Activated CD4-positive, alpha-beta T cell treated with anti-CD3 and anti-CD28 coated beads for 36 hours (primary cell): ENCODE data around the gene HIBADH. TPM values are rescaled to one million over a fixed set of nuclear protein-coding genes. Genes with fewer than 3 reads are reported as not detected.
"Not testable (repeated sequence)": the region's sequence is repeated elsewhere in the genome, so short reads cannot be mapped to it uniquely, and the experiment has no call there.

Experiments
- ATAC-seq: fragments of 200-7000 bp; cut with Tn5 transposase; one replicate; pipeline ENCODE4 v1.10.0; 2021; ENCODE audit warnings: mild to moderate bottlenecking, moderate library complexity
- CTCF ChIA-PET: fragments of 350-600 bp; sonication (Branson Sonifier 250); formaldehyde crosslinking; loops from one replicate; lab custom pipeline; 2021; ENCODE audit warnings: antibody characterized with exemption; lab: Charles Lee
- POLR2A ChIA-PET: fragments of 350-600 bp; sonication (Branson Sonifier 250); formaldehyde crosslinking; loops from one replicate; lab custom pipeline; 2021; ENCODE audit warnings: antibody characterized with exemption, inconsistent platforms; lab: Charles Lee
- DNase-seq: peaks from one replicate; pipeline ENCODE4 v3.0.0-alpha.2; 2020
- H3K27ac Mint-ChIP-seq: one replicate; pipeline ENCODE4 v1.8.0; 2021; ENCODE audit warnings: mixed read lengths
- H3K27me3 Mint-ChIP-seq: one replicate; pipeline ENCODE4 v1.8.0; 2021; ENCODE audit warnings: mixed read lengths
- H3K36me3 Mint-ChIP-seq: one replicate; pipeline ENCODE4 v1.8.0; 2021; ENCODE audit warnings: low read depth, mixed read lengths
- H3K4me1 Mint-ChIP-seq: one replicate; pipeline ENCODE4 v1.8.0; 2021; ENCODE audit warnings: mixed read lengths
- H3K4me3 Mint-ChIP-seq: one replicate; pipeline ENCODE4 v1.8.0; 2021; ENCODE audit warnings: mild to moderate bottlenecking, moderate library complexity, mixed read lengths
- H3K9me3 Mint-ChIP-seq: one replicate; pipeline ENCODE4 v1.8.0; 2021; ENCODE audit warnings: low read depth, mixed read lengths
- intact Hi-C, 2 experiments: fragments of 100-400 bp; cut with DNase I in 1 of 2; cut with micrococcal nuclease in 1 of 2; formaldehyde crosslinking; loops; one replicate each; pipeline versions ENCODE4 v1.14.2 to v1.15.1; 2022 to 2024; cut with DNase I, micrococcal nuclease
- total RNA-seq, 2 experiments: library from RNA; stranded (reverse); gene quantifications; one replicate each; pipeline ENCODE4 v1.2.3, GENCODE V29; 2021

The HIBADH gene
- total RNA-seq, 2 experiments from 2014 or later, result 20.3 to 20.5 TPM

- H3K9me3 Mint-ChIP-seq, result no peaks in the 10 kb centered on the region
- H3K27ac Mint-ChIP-seq, result no peak overlapping the region
- ATAC-seq, result no peak
- peaks cover 7% of the 10 kb centered on the region for H3K4me1 Mint-ChIP-seq
- H3K4me3 Mint-ChIP-seq, result no peak overlapping the region
- H3K36me3 Mint-ChIP-seq, result no peaks in the 10 kb centered on the region
- POLR2A ChIA-PET, result no interaction called here
- H3K27me3 Mint-ChIP-seq, result no peaks in the 10 kb centered on the region
- DNase-seq, result no peak
- CTCF ChIA-PET, result no interaction called here
- intact Hi-C loops, result loop anchor here in 1 of 2 experiments (10.0 kb wide), 1 partner anchor 414 kb away; no protein-coding TSS in a partner anchor
These were observed 17.9 kb upstream of the HIBADH start for GRCh38 chr7:27680610-27681009.

GRCh38 chr7:27678617-27679260 lies 16.1 kb upstream of the HIBADH start:
- POLR2A ChIA-PET, result no interaction called here
- H3K27me3 Mint-ChIP-seq, result no peaks in the 10 kb centered on the region
- DNase-seq (no peak), ATAC-seq (no peak)
- intact Hi-C loops, result no loop called here
- H3K27ac Mint-ChIP-seq, result no peak overlapping the region
- CTCF ChIA-PET, result interaction anchor here (0.6 kb wide), 1 partner anchor 152 kb away, joined by 5 read pairs; no protein-coding TSS in a partner anchor
- no peaks in the 10 kb centered on the region for H3K9me3 Mint-ChIP-seq
- H3K4me3 Mint-ChIP-seq, result no peak overlapping the region
- peaks cover 7% of the 10 kb centered on the region for H3K4me1 Mint-ChIP-seq
- H3K36me3 Mint-ChIP-seq, result no peaks in the 10 kb centered on the region

GRCh38 chr7:27677912-27678612 lies 15.4 kb upstream of the HIBADH start:
- Mint-ChIP-seq H3K4me1 (peaks cover 7% of the 10 kb centered on the region), H3K27me3 (no peaks in the 10 kb centered on the region), H3K36me3 (no peaks in the 10 kb centered on the region), H3K9me3 (no peaks in the 10 kb centered on the region), H3K4me3 (no peak overlapping the region), H3K27ac (no peak overlapping the region)
- POLR2A ChIA-PET, result interaction anchor here (0.6 kb wide), 1 partner anchor 1382 kb away, joined by 3 read pairs; no protein-coding TSS in a partner anchor
- intact Hi-C loops, result no loop called here
- ATAC-seq, result peak; percentile 84
- CTCF ChIA-PET, result interaction anchor here (0.6 to 0.8 kb wide), 2 partner anchors 15 to 153 kb away, joined by 4 to 5 read pairs; partner anchors contain the start of gene HIBADH
- no peak for DNase-seq

GRCh38 chr7:27674126-27674525 lies 11.4 kb upstream of the HIBADH start:
- ATAC-seq, H3K36me3 Mint-ChIP-seq, H3K27ac Mint-ChIP-seq, H3K27me3 Mint-ChIP-seq, intact Hi-C loops, H3K9me3 Mint-ChIP-seq, DNase-seq, CTCF ChIA-PET, H3K4me3 Mint-ChIP-seq, H3K4me1 Mint-ChIP-seq, POLR2A ChIA-PET: not testable (repeated sequence)

- no peaks in the 10 kb centered on the region for H3K27me3 Mint-ChIP-seq
- intact Hi-C loops, result no loop called here
These were observed 9.0 kb upstream of the HIBADH start for GRCh38 chr7:27671675-27672074.

DNA sequence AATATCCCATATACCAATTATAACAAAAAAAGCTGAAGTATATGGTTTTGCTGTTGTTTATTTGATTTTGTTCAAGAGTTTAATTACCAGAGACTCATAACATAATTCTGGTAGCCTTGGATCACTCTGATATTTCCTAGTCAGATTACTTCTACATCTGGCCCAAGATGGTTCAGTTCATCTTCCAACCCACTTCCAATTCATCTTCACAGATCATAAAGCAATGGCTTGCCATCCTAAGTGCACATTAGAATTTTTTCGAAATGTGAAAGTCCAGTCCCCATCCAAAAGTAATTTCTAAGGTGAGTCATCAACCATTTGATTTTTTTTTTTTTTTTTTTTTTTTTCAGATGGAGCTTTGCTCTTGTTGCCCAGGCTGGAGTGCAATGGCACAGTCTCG lies 8.0 kb upstream of the HIBADH start:
- intact Hi-C loops, result no loop called here
- Mint-ChIP-seq H3K4me3 (no peak overlapping the region), H3K4me1 (no peaks in the 10 kb centered on the region), H3K9me3 (no peaks in the 10 kb centered on the region), H3K27ac (no peak overlapping the region), H3K36me3 (no peaks in the 10 kb centered on the region), H3K27me3 (no peaks in the 10 kb centered on the region)
- no peak for ATAC-seq
- ChIA-PET CTCF (no interaction called here), POLR2A (no interaction called here)
- no peak for DNase-seq

More at GRCh38 chr7:27671675-27672074, 9.0 kb upstream of the HIBADH start:
- no peak overlapping the region for H3K27ac Mint-ChIP-seq
- H3K36me3 Mint-ChIP-seq, result no peaks in the 10 kb centered on the region
- ATAC-seq, result no peak
- DNase-seq, result no peak
- no peaks in the 10 kb centered on the region for H3K4me1 Mint-ChIP-seq
- no peak overlapping the region for H3K4me3 Mint-ChIP-seq
- no peaks in the 10 kb centered on the region for H3K9me3 Mint-ChIP-seq
- CTCF ChIA-PET, result no interaction called here
- POLR2A ChIA-PET, result no interaction called here

DNA sequence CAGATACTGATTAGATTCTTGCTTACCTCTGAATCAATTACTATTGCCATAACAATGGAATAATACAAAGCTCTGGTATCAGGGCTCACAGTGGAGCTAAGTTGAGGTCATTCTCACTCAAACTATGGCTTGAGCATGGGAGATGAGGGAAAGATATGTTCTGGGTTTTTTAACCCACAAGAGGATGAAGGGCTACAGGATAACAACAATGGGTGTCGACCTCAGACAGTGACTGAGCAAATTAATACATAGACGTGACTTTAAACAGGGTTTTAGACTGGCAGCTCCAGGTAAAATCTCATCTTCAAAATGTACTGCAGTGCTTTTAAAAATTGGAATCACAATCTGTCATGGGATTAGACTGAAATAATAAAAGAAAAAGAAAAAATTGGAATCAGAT lies 7.5 kb upstream of the HIBADH start:
- POLR2A ChIA-PET, result no interaction called here
- intact Hi-C loops, result no loop called here
- CTCF ChIA-PET, result no interaction called here

DNA sequence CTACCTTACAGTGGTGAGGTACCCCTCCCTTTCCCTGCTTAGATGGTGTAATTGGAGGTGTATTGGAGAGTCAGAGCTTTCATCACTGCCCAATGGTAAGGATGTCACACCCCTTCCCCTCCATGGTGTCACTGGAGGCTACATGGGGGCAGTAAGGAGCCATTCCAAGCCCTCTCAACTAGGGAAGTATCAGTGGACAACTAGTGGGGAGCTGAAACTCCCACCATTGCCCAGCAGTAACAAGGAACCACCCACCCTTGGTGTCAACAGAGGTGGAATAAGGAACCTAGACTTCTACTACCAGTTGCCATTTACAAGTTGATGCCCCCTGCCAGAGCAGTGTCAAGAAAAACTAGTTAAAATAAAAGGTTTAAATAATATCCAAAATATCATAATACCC lies 2.8 kb upstream of the HIBADH start:
- H3K4me3 Mint-ChIP-seq, result no peak overlapping the region
- no peaks in the 10 kb centered on the region for H3K36me3 Mint-ChIP-seq
- POLR2A ChIA-PET, result no interaction called here
- no peaks in the 10 kb centered on the region for H3K9me3 Mint-ChIP-seq
- H3K4me1 Mint-ChIP-seq, result peaks cover 8% of the 10 kb centered on the region
- intact Hi-C loops, result loop anchor here in 1 of 2 experiments (10.0 kb wide), 1 partner anchor 471 kb away; no protein-coding TSS in a partner anchor
- DNase-seq (no peak), ATAC-seq (no peak)
- no peaks in the 10 kb centered on the region for H3K27me3 Mint-ChIP-seq
- CTCF ChIA-PET, result interaction anchor here (1.2 kb wide), 1 partner anchor 75 kb away, joined by 5 read pairs; no protein-coding TSS in a partner anchor
- H3K27ac Mint-ChIP-seq, result no peak overlapping the region

More for the DNA sequence above, 7.5 kb upstream of the HIBADH start:
- Mint-ChIP-seq H3K4me1 (no peaks in the 10 kb centered on the region), H3K36me3 (no peaks in the 10 kb centered on the region), H3K4me3 (no peak overlapping the region), H3K27me3 (no peaks in the 10 kb centered on the region), H3K27ac (no peak overlapping the region), H3K9me3 (no peaks in the 10 kb centered on the region)
- ATAC-seq (no peak), DNase-seq (no peak)

DNA sequence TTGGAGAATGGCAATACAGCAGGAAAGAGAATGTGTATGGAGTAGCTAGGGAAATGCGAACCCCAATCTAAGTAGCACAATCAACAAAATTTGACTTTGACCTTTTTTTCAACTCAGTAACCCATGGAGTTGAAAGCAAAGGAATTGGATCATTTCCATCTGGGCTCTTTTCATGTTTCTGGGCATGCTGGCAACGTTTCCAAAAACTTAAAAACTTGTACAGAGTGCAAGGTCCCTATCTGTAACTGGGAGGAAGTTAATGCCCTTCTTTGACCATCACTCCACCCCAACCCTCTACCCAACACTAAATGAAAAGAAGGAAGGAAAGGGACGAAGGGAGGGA lies 1.3 kb upstream of the HIBADH start:
- Mint-ChIP-seq H3K36me3 (no peaks in the 10 kb centered on the region), H3K27ac (no peak overlapping the region), H3K9me3 (no peaks in the 10 kb centered on the region), H3K27me3 (no peaks in the 10 kb centered on the region), H3K4me3 (peak overlapping the region; percentile 39), H3K4me1 (peaks cover 8% of the 10 kb centered on the region)
- ChIA-PET POLR2A (no interaction called here), CTCF (no interaction called here)
- no peak for ATAC-seq
- no peak for DNase-seq
- intact Hi-C loops, result loop anchor here (1.0 to 10.0 kb wide), 7 partner anchors 76 to 1463 kb away; partner anchors contain the start of genes TAX1BP1 (in 2 of the 2), CBX3 (in 1 of the 2) and HNRNPA2B1 (in 1 of the 2)

- H3K27me3 Mint-ChIP-seq, result no peaks in the 10 kb centered on the region
- H3K9me3 Mint-ChIP-seq, result no peaks in the 10 kb centered on the region
- DNase-seq, result peak; percentile 43
- peaks cover 8% of the 10 kb centered on the region for H3K4me1 Mint-ChIP-seq
- peak overlapping the region; percentile 70 for H3K27ac Mint-ChIP-seq
- intact Hi-C loops, result loop anchor here (1.0 to 10.0 kb wide), 6 partner anchors 239 to 1461 kb away; partner anchors contain the start of genes CBX3 (in 1 of the 2) and HNRNPA2B1 (in 1 of the 2)
- H3K4me3 Mint-ChIP-seq, result peak overlapping the region; percentile 82
- ATAC-seq, result peak; percentile 2
- CTCF ChIA-PET, result interaction anchor here (1.3 kb wide), 1 partner anchor 29 kb away, joined by 3 read pairs; no protein-coding TSS in a partner anchor
- POLR2A ChIA-PET, result interaction anchor here (0.8 to 1.6 kb wide), 2 partner anchors 77 to 79 kb away, joined by 3 to 13 read pairs; no protein-coding TSS in a partner anchor
- no peaks in the 10 kb centered on the region for H3K36me3 Mint-ChIP-seq
These were observed 733 bp downstream of the HIBADH start for GRCh38 chr7:27661811-27662489.

GRCh38 chr7:27656724-27657123 lies 6.0 kb downstream of the HIBADH start:
- CTCF ChIA-PET, result interaction anchor here (1.0 kb wide), 1 partner anchor 84 kb away, joined by 3 read pairs; no protein-coding TSS in a partner anchor
- intact Hi-C loops, result no loop called here
- Mint-ChIP-seq H3K4me3 (no peak overlapping the region), H3K27me3 (no peaks in the 10 kb centered on the region), H3K4me1 (peaks cover 7% of the 10 kb centered on the region), H3K36me3 (peaks cover 6% of the 10 kb centered on the region), H3K27ac (no peak overlapping the region), H3K9me3 (no peaks in the 10 kb centered on the region)
- ATAC-seq, result no peak
- DNase-seq, result no peak
- POLR2A ChIA-PET, result no interaction called here
